Smooth muscle cell (in vitro differentiated cells): ENCODE measurements around the gene DOCK10. TPM values are rescaled to one million over a fixed set of nuclear protein-coding genes. Genes with fewer than 3 reads are reported as not detected.

Experiments
- DNase-seq: peaks from one replicate; lab custom pipeline; 2025; ENCODE audit not compliant: unreplicated experiment; lab: John Stamatoyannopoulos, UW
- H2AFZ ChIP-seq: fragments of 200-600 bp; sonication (generic); 2 replicates; pipeline ENCODE4 v1.6.0; 2016; ENCODE audit warnings: antibody characterized with exemption, low read depth, mild to moderate bottlenecking
- H3F3A ChIP-seq: fragments of 200-600 bp; sonication (generic); 2 replicates; pipeline ENCODE4 v1.6.0; 2017; ENCODE audit warnings: antibody characterized with exemption, low read depth
- H3K27ac ChIP-seq: fragments of 200-600 bp; sonication (generic); 2 replicates; pipeline ENCODE4 v1.5.1; 2016; ENCODE audit warnings: low read depth, mild to moderate bottlenecking
- H3K27me3 ChIP-seq: fragments of 200-600 bp; sonication (generic); 2 replicates; pipeline ENCODE4 v1.6.1; 2016; ENCODE audit warnings: low read depth, mild to moderate bottlenecking
- H3K36me3 ChIP-seq: fragments of 200-600 bp; sonication (generic); 2 replicates; pipeline ENCODE4 v1.5.1; 2016; ENCODE audit warnings: low read depth
- H3K4me1 ChIP-seq: fragments of 200-600 bp; sonication (generic); 2 replicates; pipeline ENCODE4 v1.5.1; 2016; ENCODE audit warnings: low read depth
- H3K4me2 ChIP-seq: fragments of 200-600 bp; sonication (generic); 2 replicates; pipeline ENCODE4 v1.6.0; 2016; ENCODE audit warnings: mild to moderate bottlenecking
- H3K4me3 ChIP-seq: fragments of 200-600 bp; sonication (generic); 2 replicates; pipeline ENCODE4 v1.5.1; 2016; ENCODE audit warnings: mild to moderate bottlenecking
- H3K79me2 ChIP-seq: fragments of 200-600 bp; sonication (generic); 2 replicates; pipeline ENCODE4 v1.6.0; 2016; ENCODE audit warnings: low read depth, mild to moderate bottlenecking
- H3K9ac ChIP-seq: fragments of 200-600 bp; sonication (generic); 2 replicates; pipeline ENCODE4 v1.6.0; 2016; ENCODE audit warnings: low read depth
- H3K9me3 ChIP-seq: fragments of 200-600 bp; sonication (generic); replicated peaks from 2 replicates; pipeline ENCODE4 v1.5.1; 2016; ENCODE audit warnings: low read depth
- H4K20me1 ChIP-seq: fragments of 200-600 bp; sonication (generic); 2 replicates; pipeline ENCODE4 v1.6.0; 2016; ENCODE audit warnings: low read depth
- WGBS: methylation state at CpG from one replicate; pipeline ENCODE4 v1.1.7; 2016; ENCODE audit warnings: low lambda C conversion rate; 5-methylcytosine and 5-hydroxymethylcytosine counted together
- polyA plus RNA-seq: library from polyadenylated mRNA; unstranded; fragments of >200 nt; fragmentation: Nextera tagmentation; extraction: Ambion mirVana; gene quantifications from 2 replicates; pipeline ENCODE4 v1.2.1, GENCODE V29; 2016
- total RNA-seq: library from RNA; depleted of rRNA; stranded (reverse); fragments of >200 nt; gene quantifications from 2 replicates; pipeline ENCODE4 v1.2.3, GENCODE V29; 2014
- TF ChIP-seq, protein P1 (sequence below): fragments of 200-600 bp; sonication (generic); IDR thresholded peaks from 2 replicates; pipeline ENCODE4 v1.5.1; 2017; ENCODE audit warnings: borderline replicate concordance, mild to moderate bottlenecking, antibody characterized with exemption; ENCODE audit not compliant: insufficient read depth, poor library complexity, severe bottlenecking

The DOCK10 gene
- total and polyA plus RNA-seq, 2 experiments from 2014 or later = 0.04 TPM; not detected in 1

GRCh38 chr2:225040856-225041206 is 1.4 kb downstream of the DOCK10 start:
- Histone ChIP-seq H3K4me3 (peak overlapping the region; percentile 54), H2AFZ (no peak overlapping the region), H3F3A (no peaks in the 10 kb centered on the region), H3K27ac (no peak overlapping the region), H3K27me3 (peaks cover 85% of the 10 kb centered on the region), H3K9me3 (no peaks in the 10 kb centered on the region), H3K9ac (no peak overlapping the region), H3K36me3 (no peaks in the 10 kb centered on the region), H4K20me1 (no peaks in the 10 kb centered on the region), H3K4me1 (no peaks in the 10 kb centered on the region), H3K4me2 (peak overlapping the region; percentile 88), H3K79me2 (no peaks in the 10 kb centered on the region)
- TF ChIP-seq, protein P1, sequence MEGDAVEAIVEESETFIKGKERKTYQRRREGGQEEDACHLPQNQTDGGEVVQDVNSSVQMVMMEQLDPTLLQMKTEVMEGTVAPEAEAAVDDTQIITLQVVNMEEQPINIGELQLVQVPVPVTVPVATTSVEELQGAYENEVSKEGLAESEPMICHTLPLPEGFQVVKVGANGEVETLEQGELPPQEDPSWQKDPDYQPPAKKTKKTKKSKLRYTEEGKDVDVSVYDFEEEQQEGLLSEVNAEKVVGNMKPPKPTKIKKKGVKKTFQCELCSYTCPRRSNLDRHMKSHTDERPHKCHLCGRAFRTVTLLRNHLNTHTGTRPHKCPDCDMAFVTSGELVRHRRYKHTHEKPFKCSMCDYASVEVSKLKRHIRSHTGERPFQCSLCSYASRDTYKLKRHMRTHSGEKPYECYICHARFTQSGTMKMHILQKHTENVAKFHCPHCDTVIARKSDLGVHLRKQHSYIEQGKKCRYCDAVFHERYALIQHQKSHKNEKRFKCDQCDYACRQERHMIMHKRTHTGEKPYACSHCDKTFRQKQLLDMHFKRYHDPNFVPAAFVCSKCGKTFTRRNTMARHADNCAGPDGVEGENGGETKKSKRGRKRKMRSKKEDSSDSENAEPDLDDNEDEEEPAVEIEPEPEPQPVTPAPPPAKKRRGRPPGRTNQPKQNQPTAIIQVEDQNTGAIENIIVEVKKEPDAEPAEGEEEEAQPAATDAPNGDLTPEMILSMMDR = no peak
- 48% methylated on average over 9 of the region's 9 CpGs for whole genome bisulfite sequencing
- DNase-seq = no peak

- H3K4me2 ChIP-seq = no peak overlapping the region
- TF ChIP-seq, protein P1 = no peak
These were observed 2.1 kb downstream of the DOCK10 start for GRCh38 chr2:225040142-225040541.

DNA sequence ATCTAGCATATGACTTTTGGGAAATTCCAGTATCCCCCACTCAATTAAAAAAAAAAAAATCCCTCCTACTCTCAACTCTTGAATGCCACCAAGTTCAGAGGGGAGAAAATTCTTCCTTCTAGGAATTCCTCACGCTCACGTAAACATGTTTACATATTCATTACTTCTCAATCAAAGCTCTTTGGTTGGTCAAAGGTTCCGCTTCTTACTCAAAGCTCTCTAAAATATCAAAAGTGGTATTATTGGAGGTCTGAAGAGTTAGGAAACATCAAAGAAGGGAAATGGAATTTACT is 4.1 kb downstream of the DOCK10 start:
- Histone ChIP-seq H3F3A (no peaks in the 10 kb centered on the region), H3K4me1 (no peaks in the 10 kb centered on the region), H3K4me3 (no peak overlapping the region), H3K9me3 (no peaks in the 10 kb centered on the region), H2AFZ (no peak overlapping the region), H3K36me3 (no peaks in the 10 kb centered on the region), H3K27me3 (peaks cover 58% of the 10 kb centered on the region), H3K27ac (no peak overlapping the region), H3K9ac (no peak overlapping the region), H4K20me1 (no peaks in the 10 kb centered on the region), H3K79me2 (no peaks in the 10 kb centered on the region), H3K4me2 (no peak overlapping the region)
- DNase-seq = no peak
- TF ChIP-seq, protein P1 = no peak
- 74% methylated on average over 3 of the region's 3 CpGs for WGBS

More at GRCh38 chr2:225040142-225040541, 2.1 kb downstream of the DOCK10 start:
- Histone ChIP-seq H3K9ac (no peak overlapping the region), H3K4me1 (no peaks in the 10 kb centered on the region), H3F3A (no peaks in the 10 kb centered on the region), H3K27ac (no peak overlapping the region), H3K27me3 (peaks cover 78% of the 10 kb centered on the region), H3K9me3 (no peaks in the 10 kb centered on the region), H3K4me3 (no peak overlapping the region), H2AFZ (no peak overlapping the region), H3K36me3 (no peaks in the 10 kb centered on the region), H3K79me2 (no peaks in the 10 kb centered on the region), H4K20me1 (no peaks in the 10 kb centered on the region)
- WGBS = 61% methylated on average over 5 of the region's 5 CpGs
- no peak for DNase-seq

DNA sequence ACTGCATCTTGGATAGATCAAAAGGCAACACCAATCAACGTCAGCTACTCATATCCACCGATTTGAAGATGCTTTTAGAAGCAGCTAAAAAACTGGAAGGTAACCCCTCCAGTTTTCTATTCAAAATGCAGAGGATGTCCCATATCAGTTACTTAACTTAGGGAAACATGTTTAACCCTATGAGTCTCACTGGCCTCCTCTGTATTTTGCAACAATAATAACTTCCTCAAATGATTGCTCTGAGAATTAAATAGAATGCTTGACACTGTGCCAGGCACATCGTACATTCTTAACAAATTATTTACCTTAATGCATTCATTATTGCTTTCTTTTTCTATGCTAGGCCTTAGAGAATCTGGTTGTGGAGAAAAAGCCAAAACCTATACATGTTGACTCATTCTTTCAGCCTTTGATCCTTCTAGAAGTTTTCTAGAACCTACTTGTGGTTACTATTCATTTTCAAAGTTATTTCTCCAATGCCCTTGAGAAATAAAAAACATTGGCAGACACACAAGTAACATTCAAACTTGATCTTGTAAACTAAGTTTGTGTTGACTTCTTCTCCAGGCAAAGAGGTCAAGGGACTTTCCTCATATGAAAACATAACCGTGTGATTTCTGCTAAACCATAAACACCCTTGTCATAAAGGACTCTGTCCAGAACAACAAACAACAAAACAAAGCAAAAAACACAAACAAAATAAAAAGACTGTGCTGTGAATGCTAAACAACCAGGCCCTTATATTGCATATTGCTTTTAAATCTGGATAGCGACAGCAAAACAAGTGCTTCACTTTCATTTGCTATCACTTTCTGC is 4.6 kb downstream of the DOCK10 start:
- Histone ChIP-seq H3K4me3 (no peak overlapping the region), H2AFZ (no peak overlapping the region), H3F3A (no peaks in the 10 kb centered on the region), H3K9me3 (no peaks in the 10 kb centered on the region), H4K20me1 (no peaks in the 10 kb centered on the region), H3K27ac (no peak overlapping the region), H3K4me1 (no peaks in the 10 kb centered on the region), H3K4me2 (no peak overlapping the region), H3K27me3 (peaks cover 53% of the 10 kb centered on the region), H3K9ac (no peak overlapping the region), H3K36me3 (no peaks in the 10 kb centered on the region), H3K79me2 (no peaks in the 10 kb centered on the region)
- 79% methylated on average over 5 of the region's 5 CpGs for WGBS
- no peak for DNase-seq
- TF ChIP-seq, protein P1 = no peak
